Endothelial cell of umbilical vein (primary cell): Measurements from ENCODE around the gene SLC4A4.

Experiments
- EZH2 ChIP-seq: IDR thresholded peaks from 2 replicates; pipeline ENCODE4 v1.6.1; 2012; ENCODE audit warnings: borderline replicate concordance, low read depth, mild to moderate bottlenecking, moderate library complexity, low read length, inconsistent platforms; ENCODE audit not compliant: severe bottlenecking
- FOS ChIP-seq: IDR thresholded peaks from 2 replicates; pipeline ENCODE4 v1.6.1; 2011; ENCODE audit warnings: mild to moderate bottlenecking, low read length, moderate library complexity, borderline replicate concordance; ENCODE audit not compliant: insufficient read depth
- GATA2 ChIP-seq: IDR thresholded peaks from 2 replicates; pipeline ENCODE4 v1.7.0; 2011; ENCODE audit warnings: low read depth, mild to moderate bottlenecking, moderate library complexity, mixed read lengths, low read length; ENCODE audit not compliant: insufficient read length, insufficient read depth
- JUN ChIP-seq: IDR thresholded peaks from 2 replicates; pipeline ENCODE4 v1.6.1; 2011; ENCODE audit warnings: borderline replicate concordance, low read depth; ENCODE audit not compliant: insufficient read length, insufficient read depth
- MYC ChIP-seq: IDR thresholded peaks from one replicate; pipeline ENCODE4 v1.6.1; 2011; ENCODE audit warnings: mild to moderate bottlenecking, low read depth, low read length
- POLR2A ChIP-seq: IDR thresholded peaks from 2 replicates; pipeline ENCODE4 v1.6.1; 2012; ENCODE audit warnings: low read depth, mild to moderate bottlenecking, control low read depth, low read length
- POLR2AphosphoS5 ChIP-seq: IDR thresholded peaks from 2 replicates; pipeline ENCODE4 v1.6.1; 2012; ENCODE audit warnings: low read depth, mild to moderate bottlenecking, control low read depth, low read length, moderate library complexity; ENCODE audit not compliant: insufficient read depth
- TF ChIP-seq, protein P1 (sequence below), 2 donors: IDR thresholded peaks; 1 replicate in 1 of 2; 2 replicates in 1 of 2; pipeline ENCODE4 v1.5.1; 2011; ENCODE audit warnings: low read length in 2 of 2, mild to moderate bottlenecking in 2 of 2, moderate library complexity in 2 of 2, control low read depth in 1 of 2, inconsistent platforms in 1 of 2, low read depth in 1 of 2; ENCODE audit not compliant: insufficient read depth in 1 of 2; ENCODE audit errors: extremely low read depth in 1 of 2
- TF ChIP-seq, protein P2 (sequence below): IDR thresholded peaks from 2 replicates; pipeline ENCODE4 v1.6.1; 2011; ENCODE audit not compliant: insufficient read depth, insufficient read length

DNA sequence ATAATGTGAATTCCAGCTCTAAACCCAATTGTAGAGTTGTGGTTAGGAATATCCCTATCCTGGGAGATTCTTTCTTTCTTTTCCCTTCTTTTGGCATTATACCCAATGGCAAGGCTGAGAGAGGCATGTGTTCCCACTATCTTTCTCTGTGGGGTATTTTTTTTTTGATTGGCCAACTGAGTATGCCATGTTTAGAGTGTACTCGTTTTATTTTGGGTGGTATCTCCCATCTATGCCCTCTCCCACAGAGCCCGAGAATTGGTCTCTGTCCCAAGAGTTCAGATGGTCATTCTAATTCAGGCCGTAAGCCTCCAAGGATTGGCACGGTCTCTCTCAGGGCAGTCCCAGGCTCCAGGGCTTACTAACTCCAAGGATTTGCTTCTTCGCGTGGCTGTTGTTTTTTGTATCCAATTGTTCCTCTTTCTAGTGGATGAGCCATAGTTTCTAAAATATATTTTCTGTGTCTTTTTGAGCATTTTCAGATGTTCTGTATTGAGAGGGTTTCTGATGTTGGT lies 198.8 kb downstream of the SLC4A4 start:
- TF ChIP-seq POLR2AphosphoS5 (no peak), POLR2A (no peak), EZH2 (no peak), MYC (no peak), JUN (no peak), GATA2 (no peak), FOS (no peak)
- TF ChIP-seq, protein P1, sequence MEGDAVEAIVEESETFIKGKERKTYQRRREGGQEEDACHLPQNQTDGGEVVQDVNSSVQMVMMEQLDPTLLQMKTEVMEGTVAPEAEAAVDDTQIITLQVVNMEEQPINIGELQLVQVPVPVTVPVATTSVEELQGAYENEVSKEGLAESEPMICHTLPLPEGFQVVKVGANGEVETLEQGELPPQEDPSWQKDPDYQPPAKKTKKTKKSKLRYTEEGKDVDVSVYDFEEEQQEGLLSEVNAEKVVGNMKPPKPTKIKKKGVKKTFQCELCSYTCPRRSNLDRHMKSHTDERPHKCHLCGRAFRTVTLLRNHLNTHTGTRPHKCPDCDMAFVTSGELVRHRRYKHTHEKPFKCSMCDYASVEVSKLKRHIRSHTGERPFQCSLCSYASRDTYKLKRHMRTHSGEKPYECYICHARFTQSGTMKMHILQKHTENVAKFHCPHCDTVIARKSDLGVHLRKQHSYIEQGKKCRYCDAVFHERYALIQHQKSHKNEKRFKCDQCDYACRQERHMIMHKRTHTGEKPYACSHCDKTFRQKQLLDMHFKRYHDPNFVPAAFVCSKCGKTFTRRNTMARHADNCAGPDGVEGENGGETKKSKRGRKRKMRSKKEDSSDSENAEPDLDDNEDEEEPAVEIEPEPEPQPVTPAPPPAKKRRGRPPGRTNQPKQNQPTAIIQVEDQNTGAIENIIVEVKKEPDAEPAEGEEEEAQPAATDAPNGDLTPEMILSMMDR (IDR thresholded peaks at IDR 0.05; ENCODE audit: extremely low read depth in 1 of 2, insufficient read depth in 1 of 2, low read depth in 1 of 2, low read length in 2 of 2), result no peak
- TF ChIP-seq, protein P2, sequence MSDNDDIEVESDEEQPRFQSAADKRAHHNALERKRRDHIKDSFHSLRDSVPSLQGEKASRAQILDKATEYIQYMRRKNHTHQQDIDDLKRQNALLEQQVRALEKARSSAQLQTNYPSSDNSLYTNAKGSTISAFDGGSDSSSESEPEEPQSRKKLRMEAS, result no peak
